HAP-1 (cell line): ENCODE measurements around the gene HSD17B2.

ENCODE experiments used
- DNase-seq, 2 experiments: peaks; one replicate each; pipeline ENCODE4 v3.0.0-alpha.2; 2016 to 2020; ENCODE audit warnings: low spot score in 2 of 2
- H3K27me3 ChIP-seq: fragments of 250-450 bp; sonication (Bioruptor Pico); 2 replicates; pipeline ENCODE4 v1.5.1; 2020; ENCODE audit warnings: low read depth, mild to moderate bottlenecking, moderate library complexity
- H3K36me3 ChIP-seq: fragments of 250-450 bp; sonication (Bioruptor Pico); replicated peaks from 2 replicates; pipeline ENCODE4 v1.5.1; 2020; ENCODE audit warnings: mild to moderate bottlenecking
- H3K4me1 ChIP-seq: fragments of 250-450 bp; sonication (Bioruptor Pico); 2 replicates; pipeline ENCODE4 v1.5.1; 2020; ENCODE audit warnings: mild to moderate bottlenecking
- H3K4me3 ChIP-seq: fragments of 250-450 bp; sonication (Bioruptor Pico); 2 replicates; pipeline ENCODE4 v1.5.1; 2020; ENCODE audit warnings: mild to moderate bottlenecking, moderate library complexity
- H3K9me3 ChIP-seq: fragments of 250-450 bp; sonication (Bioruptor Pico); 2 replicates; pipeline ENCODE4 v1.5.1; 2020; ENCODE audit warnings: mild to moderate bottlenecking, moderate library complexity
- in situ Hi-C: fragments of 300-500 bp; cut with MboI; formaldehyde crosslinking; loops from 3 replicates; pipeline ENCODE4 v1.14.3; 2020; ENCODE audit warnings: low sequenced_read_pairs, inconsistent platforms, mixed read lengths

Gene HSD17B2

GRCh38 chr16:82034981-82035612, at the start of gene HSD17B2:
Gene HSD17B2 (plus strand): TSS chr16:82035253. CDS start chr16:82035425, 172 bp downstream.
- no peaks in the 10 kb centered on the region for H3K9me3 ChIP-seq
- no peaks in the 10 kb centered on the region for H3K4me1 ChIP-seq
- DNase-seq, result no peak
- no peaks in the 10 kb centered on the region for H3K27me3 ChIP-seq
- H3K4me3 ChIP-seq, result no peak within 1 kb of the TSS
- H3K36me3 ChIP-seq, result no peaks in the 10 kb centered on the region
- in situ Hi-C loops, result loop anchor here (5.0 kb wide), 1 partner anchor 192 kb away; no protein-coding TSS in a partner anchor

DNA sequence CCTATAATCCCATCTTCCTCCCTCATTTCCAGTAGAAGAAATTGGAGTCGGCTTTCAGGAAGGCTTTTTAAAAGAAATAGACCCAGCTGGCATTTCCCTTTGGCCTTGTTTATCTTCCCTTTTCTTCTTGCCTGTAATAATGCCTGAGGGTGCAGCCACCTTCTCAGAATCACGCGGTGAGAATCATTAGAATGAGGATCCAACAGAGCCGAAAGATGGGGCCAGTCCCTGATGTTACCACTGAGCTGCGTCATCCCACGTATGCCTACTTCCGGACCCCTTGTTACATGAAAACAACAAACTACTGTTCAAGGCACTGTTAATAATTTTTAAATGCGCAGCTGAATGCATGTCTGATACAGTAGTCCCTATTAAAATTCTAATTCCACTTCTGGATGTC, 47.9 kb upstream of the HSD17B2 start:
- in situ Hi-C loops, result no loop called here
- Histone ChIP-seq H3K36me3 (no peaks in the 10 kb centered on the region), H3K9me3 (no peaks in the 10 kb centered on the region), H3K27me3 (peaks cover 11% of the 10 kb centered on the region), H3K4me1 (no peaks in the 10 kb centered on the region), H3K4me3 (no peak overlapping the region)
- DNase-seq, result no peak

GRCh38 chr16:81987706-81988105, 47.3 kb upstream of the HSD17B2 start:
- Histone ChIP-seq H3K27me3 (peaks cover 11% of the 10 kb centered on the region), H3K9me3 (no peaks in the 10 kb centered on the region), H3K36me3 (no peaks in the 10 kb centered on the region), H3K4me3 (no peak overlapping the region), H3K4me1 (no peaks in the 10 kb centered on the region)
- in situ Hi-C loops, result no loop called here
- no peak for DNase-seq

- no peak for DNase-seq
- Histone ChIP-seq H3K36me3 (no peaks in the 10 kb centered on the region), H3K9me3 (no peaks in the 10 kb centered on the region), H3K4me3 (no peak overlapping the region), H3K4me1 (no peaks in the 10 kb centered on the region), H3K27me3 (peaks cover 4% of the 10 kb centered on the region; the same call in 1 of the 2 replicates)
- in situ Hi-C loops, result no loop called here
Observed at GRCh38 chr16:81992859-81993258, 42.2 kb upstream of the HSD17B2 start.

- Histone ChIP-seq H3K36me3 (no peaks in the 10 kb centered on the region), H3K4me1 (no peaks in the 10 kb centered on the region), H3K4me3 (no peak overlapping the region), H3K9me3 (no peaks in the 10 kb centered on the region), H3K27me3 (no peaks in the 10 kb centered on the region)
- DNase-seq, result peak in 1 of 2 experiments; percentile 23
- in situ Hi-C loops, result no loop called here
Observed at GRCh38 chr16:81994485-81994884, 40.6 kb upstream of the HSD17B2 start.

- in situ Hi-C loops, result no loop called here
- DNase-seq, result no peak
- H3K9me3 ChIP-seq, result no peaks in the 10 kb centered on the region
Observed at GRCh38 chr16:81995651-81996050, 39.4 kb upstream of the HSD17B2 start.

GRCh38 chr16:81996664-81997509, 38.2 kb upstream of the HSD17B2 start:
- no peaks in the 10 kb centered on the region for H3K9me3 ChIP-seq
- H3K36me3 ChIP-seq, result no peaks in the 10 kb centered on the region
- no peaks in the 10 kb centered on the region for H3K27me3 ChIP-seq
- H3K4me3 ChIP-seq, result no peak overlapping the region
- no peak for DNase-seq
- no peaks in the 10 kb centered on the region for H3K4me1 ChIP-seq
- in situ Hi-C loops, result no loop called here

More at GRCh38 chr16:81995651-81996050, 39.4 kb upstream of the HSD17B2 start:
- Histone ChIP-seq H3K4me3 (no peak overlapping the region), H3K27me3 (no peaks in the 10 kb centered on the region), H3K4me1 (no peaks in the 10 kb centered on the region), H3K36me3 (no peaks in the 10 kb centered on the region)

DNA sequence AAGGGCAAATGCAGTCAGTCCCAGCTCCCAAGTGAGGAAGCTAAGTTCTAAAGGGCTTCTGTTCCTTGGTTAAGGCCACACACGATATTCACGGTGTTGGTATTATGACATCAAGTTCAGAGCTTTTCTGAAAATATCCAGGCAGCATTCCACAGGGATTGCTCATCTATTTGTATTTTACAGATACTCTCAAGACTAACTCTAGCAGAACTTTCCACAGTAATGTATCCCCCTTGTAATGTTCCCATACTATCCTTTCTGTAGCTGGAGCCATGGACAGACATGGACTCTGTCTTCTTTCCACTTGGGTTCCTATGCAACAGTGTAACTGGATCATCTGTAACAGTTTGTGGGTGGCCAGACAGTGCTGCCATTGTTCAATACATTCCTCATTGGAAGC, 37.3 kb upstream of the HSD17B2 start:
- no peak for DNase-seq
- no peaks in the 10 kb centered on the region for H3K27me3 ChIP-seq
- H3K9me3 ChIP-seq, result no peaks in the 10 kb centered on the region
- H3K4me3 ChIP-seq, result no peak overlapping the region
- H3K4me1 ChIP-seq, result no peaks in the 10 kb centered on the region
- H3K36me3 ChIP-seq, result no peaks in the 10 kb centered on the region
- in situ Hi-C loops, result no loop called here

- in situ Hi-C loops, result no loop called here
- Histone ChIP-seq H3K36me3 (no peaks in the 10 kb centered on the region), H3K4me3 (no peak overlapping the region), H3K4me1 (no peaks in the 10 kb centered on the region), H3K9me3 (no peaks in the 10 kb centered on the region), H3K27me3 (no peaks in the 10 kb centered on the region)
- no peak for DNase-seq
Observed at GRCh38 chr16:82002831-82003230, 32.2 kb upstream of the HSD17B2 start.

GRCh38 chr16:82004601-82005000, 30.5 kb upstream of the HSD17B2 start:
- in situ Hi-C loops, result no loop called here
- no peak for DNase-seq
- no peaks in the 10 kb centered on the region for H3K27me3 ChIP-seq
- H3K36me3 ChIP-seq, result no peaks in the 10 kb centered on the region
- H3K4me1 ChIP-seq, result no peaks in the 10 kb centered on the region
- H3K4me3 ChIP-seq, result no peak overlapping the region
- H3K9me3 ChIP-seq, result peaks cover 6% of the 10 kb centered on the region

- Histone ChIP-seq H3K9me3 (peaks cover 6% of the 10 kb centered on the region), H3K4me3 (no peak overlapping the region), H3K36me3 (no peaks in the 10 kb centered on the region), H3K4me1 (no peaks in the 10 kb centered on the region), H3K27me3 (no peaks in the 10 kb centered on the region)
- DNase-seq, result no peak
- in situ Hi-C loops, result no loop called here
Observed at GRCh38 chr16:82005027-82005830, 29.8 kb upstream of the HSD17B2 start.

DNA sequence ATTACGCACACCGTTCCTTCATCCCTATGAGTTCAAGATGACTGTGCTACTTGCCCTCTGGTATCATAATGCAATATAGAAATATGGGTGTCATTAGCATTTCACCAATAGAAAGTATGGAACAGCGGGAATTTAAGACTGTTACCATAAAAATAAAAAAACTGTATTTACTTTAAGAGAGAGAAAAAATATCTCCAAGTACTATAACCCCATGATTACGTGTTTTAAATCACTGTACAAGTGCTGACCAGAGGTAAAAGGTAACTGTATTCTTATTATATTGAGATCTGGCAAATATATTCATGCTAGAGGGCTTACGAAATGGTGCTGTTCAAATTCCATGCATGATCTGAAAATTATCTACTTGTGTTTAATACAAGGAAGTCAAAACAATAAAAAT, 29.0 kb upstream of the HSD17B2 start:
- H3K9me3 ChIP-seq, result peaks cover 6% of the 10 kb centered on the region
- in situ Hi-C loops, result no loop called here
- no peaks in the 10 kb centered on the region for H3K36me3 ChIP-seq
- H3K27me3 ChIP-seq, result no peaks in the 10 kb centered on the region
- H3K4me3 ChIP-seq, result no peak overlapping the region
- no peak for DNase-seq
- H3K4me1 ChIP-seq, result no peaks in the 10 kb centered on the region

DNA sequence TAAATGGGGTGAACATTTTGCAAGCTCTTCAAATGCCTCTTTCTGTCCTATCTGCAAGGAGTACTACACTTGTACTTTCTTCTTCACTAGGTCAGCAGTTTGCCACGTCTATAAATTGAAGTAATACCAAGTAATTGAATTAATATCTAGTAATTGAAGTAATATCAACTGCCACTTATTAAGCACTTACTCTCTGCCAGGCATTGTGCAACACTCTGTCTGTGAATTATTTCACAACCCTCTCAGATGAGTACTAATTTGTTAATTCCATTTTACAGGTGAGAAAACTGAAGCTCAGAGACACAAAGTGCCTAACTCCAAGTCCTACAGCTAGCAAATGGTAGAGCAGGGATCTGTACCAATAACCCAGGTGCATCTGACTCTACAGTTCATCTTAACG, 27.9 kb upstream of the HSD17B2 start:
- in situ Hi-C loops, result no loop called here
- H3K36me3 ChIP-seq, result no peaks in the 10 kb centered on the region
- no peaks in the 10 kb centered on the region for H3K27me3 ChIP-seq
- DNase-seq, result no peak
- H3K9me3 ChIP-seq, result peaks cover 6% of the 10 kb centered on the region
- no peaks in the 10 kb centered on the region for H3K4me1 ChIP-seq
- no peak overlapping the region for H3K4me3 ChIP-seq
